H7 (cell line): ENCODE results near the gene NGLY1. TPM values are rescaled to one million over a fixed set of nuclear protein-coding genes. Genes with fewer than 3 reads are reported as not detected.
A peak's percentile ranks its signal among the peaks of the same experiment; 100 is the strongest.

Experiments used
- DNase-seq: peaks from one replicate; pipeline ENCODE4 v3.0.0; 2012
- H3K27me3 ChIP-seq: 2 replicates; pipeline ENCODE4 v1.6.0; 2011; ENCODE audit warnings: mild to moderate bottlenecking, low read length; ENCODE audit not compliant: control insufficient read depth, insufficient read depth
- H3K36me3 ChIP-seq: replicated peaks from 2 replicates; pipeline ENCODE4 v1.5.1; 2011; ENCODE audit warnings: low read length; ENCODE audit not compliant: control insufficient read depth, insufficient read depth
- H3K4me3 ChIP-seq: 2 replicates; pipeline ENCODE4 v1.5.1; 2011; ENCODE audit warnings: low read depth, mild to moderate bottlenecking, control low read depth, low read length, moderate library complexity; ENCODE audit not compliant: insufficient read depth
- total RNA-seq: library from RNA; depleted of rRNA; stranded (reverse); fragments of >200 nt; shearing (Covaris generic); gene quantifications from 2 replicates; pipeline ENCODE4 v1.2.3, GENCODE V29; 2014; rRNA removed

NGLY1 gene
- total RNA-seq: 29.8 and 38.6 TPM in 2 replicates

- Histone ChIP-seq H3K27me3 (no peaks in the 10 kb centered on the region), H3K36me3 (no peaks in the 10 kb centered on the region), H3K4me3 (peak within 1 kb of the TSS; percentile 80)
- DNase-seq: peak; percentile 95
Measured at GRCh38 chr3:25782938-25783660, at the start of gene NGLY1. Gene NGLY1 (minus strand): TSS chr3:25783443. CDS start chr3:25783390, 53 bp downstream.

- Histone ChIP-seq H3K36me3 (no peaks in the 10 kb centered on the region), H3K4me3 (no peak overlapping the region), H3K27me3 (no peaks in the 10 kb centered on the region)
- no peak for DNase-seq
Measured at GRCh38 chr3:25831578-25831977, 48.3 kb upstream of the NGLY1 start.

GRCh38 chr3:25830373-25831280 lies 47.4 kb upstream of the NGLY1 start:
- Histone ChIP-seq H3K4me3 (no peak overlapping the region), H3K36me3 (no peaks in the 10 kb centered on the region), H3K27me3 (no peaks in the 10 kb centered on the region)
- DNase-seq: no peak

- H3K4me3 ChIP-seq: no peak overlapping the region
- H3K36me3 ChIP-seq: no peaks in the 10 kb centered on the region
- DNase-seq: no peak
- no peaks in the 10 kb centered on the region for H3K27me3 ChIP-seq
Measured at GRCh38 chr3:25826510-25826909, 43.3 kb upstream of the NGLY1 start.

GRCh38 chr3:25823314-25823713 lies 40.1 kb upstream of the NGLY1 start:
- Histone ChIP-seq H3K4me3 (no peak overlapping the region), H3K27me3 (no peaks in the 10 kb centered on the region), H3K36me3 (no peaks in the 10 kb centered on the region)
- no peak for DNase-seq

- Histone ChIP-seq H3K4me3 (no peak overlapping the region), H3K36me3 (no peaks in the 10 kb centered on the region), H3K27me3 (no peaks in the 10 kb centered on the region)
- DNase-seq: no peak
Measured at GRCh38 chr3:25821746-25822573, 38.7 kb upstream of the NGLY1 start.

GRCh38 chr3:25820816-25821486 lies 37.7 kb upstream of the NGLY1 start:
- no peak overlapping the region for H3K4me3 ChIP-seq
- DNase-seq: no peak
- no peaks in the 10 kb centered on the region for H3K36me3 ChIP-seq
- H3K27me3 ChIP-seq: no peaks in the 10 kb centered on the region

GRCh38 chr3:25820366-25820765 lies 37.1 kb upstream of the NGLY1 start:
- no peak overlapping the region for H3K4me3 ChIP-seq
- DNase-seq: peak; percentile 4
- H3K27me3 ChIP-seq: no peaks in the 10 kb centered on the region
- H3K36me3 ChIP-seq: no peaks in the 10 kb centered on the region

- no peak overlapping the region for H3K4me3 ChIP-seq
- no peaks in the 10 kb centered on the region for H3K36me3 ChIP-seq
- H3K27me3 ChIP-seq: no peaks in the 10 kb centered on the region
- no peak for DNase-seq
Measured at GRCh38 chr3:25818335-25818734, 35.1 kb upstream of the NGLY1 start.

- Histone ChIP-seq H3K36me3 (no peaks in the 10 kb centered on the region), H3K4me3 (no peak overlapping the region), H3K27me3 (no peaks in the 10 kb centered on the region)
- DNase-seq: no peak
Measured at GRCh38 chr3:25817638-25818037, 34.4 kb upstream of the NGLY1 start.

GRCh38 chr3:25817107-25817506 lies 33.9 kb upstream of the NGLY1 start:
- Histone ChIP-seq H3K4me3 (no peak overlapping the region), H3K27me3 (no peaks in the 10 kb centered on the region)

GRCh38 chr3:25812644-25813043 lies 29.4 kb upstream of the NGLY1 start:
- Histone ChIP-seq H3K27me3 (no peaks in the 10 kb centered on the region), H3K36me3 (no peaks in the 10 kb centered on the region), H3K4me3 (no peak overlapping the region)
- no peak for DNase-seq

More at GRCh38 chr3:25817107-25817506, 33.9 kb upstream of the NGLY1 start:
- no peaks in the 10 kb centered on the region for H3K36me3 ChIP-seq
- no peak for DNase-seq

- H3K36me3 ChIP-seq: no peaks in the 10 kb centered on the region
- H3K4me3 ChIP-seq: no peak overlapping the region
- DNase-seq: no peak
- H3K27me3 ChIP-seq: no peaks in the 10 kb centered on the region
Measured at GRCh38 chr3:25804676-25805075, 21.4 kb upstream of the NGLY1 start.

GRCh38 chr3:25803833-25804232 lies 20.6 kb upstream of the NGLY1 start:
- no peaks in the 10 kb centered on the region for H3K36me3 ChIP-seq
- H3K27me3 ChIP-seq: no peaks in the 10 kb centered on the region
- no peak overlapping the region for H3K4me3 ChIP-seq
- no peak for DNase-seq
